ENCODE measurements around the gene HAGH. TPM values are rescaled to one million over a fixed set of nuclear protein-coding genes. Genes with fewer than 3 reads are reported as not detected.

The HAGH gene
- total and polyA plus RNA-seq, 10 of the 15 experiments (the other 5 are each of a cell fraction or from before 2014, with no cell fraction given) = 2.0 to 50.1 (median 22.4) TPM

DNA sequence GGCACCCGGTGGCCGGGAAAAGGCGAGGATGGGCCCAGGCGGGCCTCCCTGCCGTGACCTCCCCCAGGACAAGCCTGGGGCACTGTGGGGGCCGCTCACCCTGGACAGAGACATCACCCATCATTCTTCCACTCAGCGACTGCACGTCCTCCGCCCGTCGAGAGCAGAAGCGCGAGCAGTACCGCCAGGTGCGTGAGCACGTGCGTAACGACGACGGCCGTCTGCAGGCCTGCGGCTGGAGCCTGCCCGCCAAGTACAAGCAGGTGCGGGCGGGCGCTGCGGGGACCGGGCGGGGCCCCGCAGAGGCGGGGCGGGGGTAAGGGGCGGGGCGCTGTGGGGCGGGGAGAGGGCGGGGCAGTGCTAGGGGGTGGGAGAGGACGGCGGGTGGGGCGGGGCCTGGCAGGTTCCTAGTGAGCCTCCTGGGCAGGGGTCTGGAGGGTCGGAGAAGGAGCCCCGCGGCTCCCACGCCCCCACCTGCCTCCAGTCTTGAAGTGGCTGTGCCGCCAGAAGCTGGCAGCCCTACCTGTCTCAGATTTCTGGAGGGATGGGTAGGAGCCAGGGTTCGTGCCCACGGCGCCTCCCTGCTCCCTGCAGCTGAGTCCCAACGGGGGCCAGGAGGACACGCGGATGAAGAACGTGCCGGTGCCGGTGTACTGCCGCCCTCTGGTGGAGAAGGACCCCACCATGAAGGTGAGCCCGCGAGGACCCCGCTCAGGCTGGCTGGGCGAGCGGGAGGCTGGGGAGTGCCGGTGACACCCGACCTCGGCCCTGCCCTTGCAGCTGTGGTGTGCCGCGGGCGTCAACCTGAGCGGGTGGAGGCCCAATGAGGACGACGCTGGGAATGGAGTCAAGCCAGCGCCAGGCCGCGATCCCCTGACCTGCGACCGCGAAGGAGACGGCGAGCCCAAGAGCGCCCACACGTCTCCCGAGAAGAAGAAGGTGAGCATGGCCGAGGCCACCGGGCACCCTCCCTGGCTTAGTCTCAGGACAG, 62.8 kb downstream of the HAGH start:
- peaks cover 0 to 25% of the 10 kb centered on the region in 2 experiments; a peak in 3 of 4 replicates for H3K36me3 ChIP-seq (ENCODE audit: control insufficient read depth in 2 of 2, insufficient read depth in 2 of 2, low read length in 1 of 2)
- POLR2A ChIA-PET = no interaction called here
- H3K79me2 ChIP-seq (ENCODE audit: control insufficient read depth, insufficient read depth, low read length) = no peaks in the 10 kb centered on the region
- SMC1A ChIA-PET (ENCODE audit: uncharacterized antibody, unreplicated experiment) = no interaction called here
- no peak for FAIRE-seq
- CTCF ChIA-PET = interaction anchor here (1.2 kb wide), 1 partner anchor 58 kb away, joined by 4 read pairs; the partner anchor contains the start of gene MAPK8IP3
- no peak overlapping the region for H3K9ac ChIP-seq (ENCODE audit: control insufficient read depth, insufficient read depth, low read length)
- H3K27ac ChIP-seq (ENCODE audit: control insufficient read depth, insufficient read depth) = no peak overlapping the region
- H3K9me3 ChIP-seq (replicated peaks; ENCODE audit: control insufficient read depth, insufficient read depth, low read length) = no peaks in the 10 kb centered on the region
- intact Hi-C loops (cut with micrococcal nuclease; ENCODE audit: unreplicated experiment) = no loop called here
- in situ Hi-C loops (cut with MboI) = no loop called here
- no peak overlapping the region for H2AFZ ChIP-seq (ENCODE audit: control insufficient read depth, low read depth, low read length)
- H3K4me1 ChIP-seq (ENCODE audit: control insufficient read depth, insufficient read depth, low read length) = no peaks in the 10 kb centered on the region
- no peaks in the 10 kb centered on the region for H4K20me1 ChIP-seq (ENCODE audit: control insufficient read depth, insufficient read depth)
- TF ChIP-seq, protein P1, sequence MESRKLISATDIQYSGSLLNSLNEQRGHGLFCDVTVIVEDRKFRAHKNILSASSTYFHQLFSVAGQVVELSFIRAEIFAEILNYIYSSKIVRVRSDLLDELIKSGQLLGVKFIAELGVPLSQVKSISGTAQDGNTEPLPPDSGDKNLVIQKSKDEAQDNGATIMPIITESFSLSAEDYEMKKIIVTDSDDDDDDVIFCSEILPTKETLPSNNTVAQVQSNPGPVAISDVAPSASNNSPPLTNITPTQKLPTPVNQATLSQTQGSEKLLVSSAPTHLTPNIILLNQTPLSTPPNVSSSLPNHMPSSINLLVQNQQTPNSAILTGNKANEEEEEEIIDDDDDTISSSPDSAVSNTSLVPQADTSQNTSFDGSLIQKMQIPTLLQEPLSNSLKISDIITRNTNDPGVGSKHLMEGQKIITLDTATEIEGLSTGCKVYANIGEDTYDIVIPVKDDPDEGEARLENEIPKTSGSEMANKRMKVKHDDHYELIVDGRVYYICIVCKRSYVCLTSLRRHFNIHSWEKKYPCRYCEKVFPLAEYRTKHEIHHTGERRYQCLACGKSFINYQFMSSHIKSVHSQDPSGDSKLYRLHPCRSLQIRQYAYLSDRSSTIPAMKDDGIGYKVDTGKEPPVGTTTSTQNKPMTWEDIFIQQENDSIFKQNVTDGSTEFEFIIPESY (IDR thresholded peaks at IDR 0.05) = peak; percentile 96
- TF ChIP-seq ZNF274 (IDR thresholded peaks at IDR 0.05; ENCODE audit: insufficient read depth, insufficient read length) = no peak
- TF ChIP-seq, protein P2, sequence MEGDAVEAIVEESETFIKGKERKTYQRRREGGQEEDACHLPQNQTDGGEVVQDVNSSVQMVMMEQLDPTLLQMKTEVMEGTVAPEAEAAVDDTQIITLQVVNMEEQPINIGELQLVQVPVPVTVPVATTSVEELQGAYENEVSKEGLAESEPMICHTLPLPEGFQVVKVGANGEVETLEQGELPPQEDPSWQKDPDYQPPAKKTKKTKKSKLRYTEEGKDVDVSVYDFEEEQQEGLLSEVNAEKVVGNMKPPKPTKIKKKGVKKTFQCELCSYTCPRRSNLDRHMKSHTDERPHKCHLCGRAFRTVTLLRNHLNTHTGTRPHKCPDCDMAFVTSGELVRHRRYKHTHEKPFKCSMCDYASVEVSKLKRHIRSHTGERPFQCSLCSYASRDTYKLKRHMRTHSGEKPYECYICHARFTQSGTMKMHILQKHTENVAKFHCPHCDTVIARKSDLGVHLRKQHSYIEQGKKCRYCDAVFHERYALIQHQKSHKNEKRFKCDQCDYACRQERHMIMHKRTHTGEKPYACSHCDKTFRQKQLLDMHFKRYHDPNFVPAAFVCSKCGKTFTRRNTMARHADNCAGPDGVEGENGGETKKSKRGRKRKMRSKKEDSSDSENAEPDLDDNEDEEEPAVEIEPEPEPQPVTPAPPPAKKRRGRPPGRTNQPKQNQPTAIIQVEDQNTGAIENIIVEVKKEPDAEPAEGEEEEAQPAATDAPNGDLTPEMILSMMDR (IDR thresholded peaks at IDR 0.05 in 2 of 3, conservative IDR thresholded peaks at IDR 0.05 in 1 of 3; ENCODE audit: control insufficient read depth in 2 of 3, extremely low read depth in 1 of 3, insufficient read depth in 1 of 3, low read depth in 3 of 3, low read length in 3 of 3) = peak in 2 of 3 experiments; percentile 10 to 12; a peak in 1 of 6 replicates
- TF ChIP-seq, protein P3, sequence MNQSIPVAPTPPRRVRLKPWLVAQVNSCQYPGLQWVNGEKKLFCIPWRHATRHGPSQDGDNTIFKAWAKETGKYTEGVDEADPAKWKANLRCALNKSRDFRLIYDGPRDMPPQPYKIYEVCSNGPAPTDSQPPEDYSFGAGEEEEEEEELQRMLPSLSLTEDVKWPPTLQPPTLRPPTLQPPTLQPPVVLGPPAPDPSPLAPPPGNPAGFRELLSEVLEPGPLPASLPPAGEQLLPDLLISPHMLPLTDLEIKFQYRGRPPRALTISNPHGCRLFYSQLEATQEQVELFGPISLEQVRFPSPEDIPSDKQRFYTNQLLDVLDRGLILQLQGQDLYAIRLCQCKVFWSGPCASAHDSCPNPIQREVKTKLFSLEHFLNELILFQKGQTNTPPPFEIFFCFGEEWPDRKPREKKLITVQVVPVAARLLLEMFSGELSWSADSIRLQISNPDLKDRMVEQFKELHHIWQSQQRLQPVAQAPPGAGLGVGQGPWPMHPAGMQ (IDR thresholded peaks at IDR 0.05; ENCODE audit: borderline replicate concordance) = no peak
- BruUV-seq (replicated peaks) = no TSS peak
- WGBS (ENCODE audit: insufficient coverage, insufficient replicate concordance, low lambda C conversion rate, missing lambda C conversion rate) = 96% methylated on average over 41 of the region's 81 CpGs
- no peak overlapping the region for H3K4me2 ChIP-seq (ENCODE audit: control insufficient read depth, insufficient read depth)
- no peak for DNase-seq (ENCODE audit: low read depth, low spot score)
- RAD21 ChIA-PET (ENCODE audit: unreplicated experiment) = no interaction called here
- no peaks in the 10 kb centered on the region for H3K27me3 ChIP-seq (replicated peaks in 1 of 2; ENCODE audit: control insufficient read depth in 2 of 2, insufficient read depth in 2 of 2, low read length in 1 of 2)
- H3K4me3 ChIP-seq = no peak overlapping the region
- no peak for ATAC-seq
